ENCODE data around the gene MATCAP1.
A peak's percentile ranks its signal among the peaks of the same experiment; 100 is the strongest.

The MATCAP1 gene

GRCh38 chr16:67183627-67184452 is at the start of gene MATCAP1:
MATCAP1 (minus strand) TSS chr16:67183963; CDS start chr16:67180610, 3,353 bp downstream.
- peak; percentile 94 for DNase-seq

GRCh38 chr16:67230809-67231660 is 47.3 kb upstream of the MATCAP1 start:
- no peak for DNase-seq

- no peak for DNase-seq
These were observed 46.4 kb upstream of the MATCAP1 start for GRCh38 chr16:67229906-67230808.

- DNase-seq = no peak
These were observed 45.1 kb upstream of the MATCAP1 start for GRCh38 chr16:67228905-67229304.

DNA sequence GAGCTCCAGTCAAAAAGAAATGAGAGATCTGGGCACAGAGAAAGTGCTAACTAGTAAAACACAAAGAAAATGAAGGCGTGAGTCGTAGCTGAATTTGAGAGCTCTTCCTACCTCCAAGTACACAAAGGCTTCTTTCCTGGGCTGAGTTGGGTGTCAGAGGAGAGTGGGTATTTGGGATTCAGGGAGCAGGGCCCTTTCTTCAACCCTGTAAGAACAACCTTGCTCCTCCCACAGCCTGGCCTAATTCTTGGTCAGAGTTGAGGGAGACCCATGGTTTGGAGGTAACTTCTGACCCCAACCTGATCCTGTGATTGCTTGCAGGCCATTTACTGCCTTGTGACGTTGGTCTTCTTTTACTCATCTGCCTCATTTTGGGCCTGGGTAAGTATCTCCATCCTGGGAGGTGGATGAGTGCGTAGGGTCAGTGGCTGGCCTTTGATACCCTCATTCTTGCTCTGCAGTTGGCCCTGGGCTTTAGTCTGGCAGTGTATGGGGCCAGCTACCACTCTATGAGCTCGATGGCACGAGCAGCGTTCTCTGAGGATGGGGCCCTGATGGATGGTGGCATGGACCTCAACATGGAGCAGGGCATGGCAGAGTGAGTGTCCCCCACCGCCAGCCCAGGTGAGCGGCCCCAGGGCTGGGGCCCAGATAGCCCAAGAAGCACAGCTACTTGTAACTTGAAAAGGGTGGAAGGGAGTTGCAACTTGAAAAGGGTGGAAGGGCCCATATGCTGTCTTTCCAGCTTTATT is 44.4 kb upstream of the MATCAP1 start:
- no peak for DNase-seq

- no peak for DNase-seq
These were observed 43.8 kb upstream of the MATCAP1 start for GRCh38 chr16:67227567-67227921.

GRCh38 chr16:67226804-67227566 is 43.2 kb upstream of the MATCAP1 start, which contains the start of gene TMEM208:
TMEM208 (plus strand) TSS chr16:67227130; CDS start chr16:67227219, 89 bp downstream.
- DNase-seq = peak; percentile 99

- no peak for DNase-seq
These were observed 42.6 kb upstream of the MATCAP1 start for GRCh38 chr16:67226295-67226803.

GRCh38 chr16:67223992-67224391 is 40.2 kb upstream of the MATCAP1 start:
- no peak for DNase-seq

GRCh38 chr16:67216612-67217490 is 33.1 kb upstream of the MATCAP1 start:
- no peak for DNase-seq

DNA sequence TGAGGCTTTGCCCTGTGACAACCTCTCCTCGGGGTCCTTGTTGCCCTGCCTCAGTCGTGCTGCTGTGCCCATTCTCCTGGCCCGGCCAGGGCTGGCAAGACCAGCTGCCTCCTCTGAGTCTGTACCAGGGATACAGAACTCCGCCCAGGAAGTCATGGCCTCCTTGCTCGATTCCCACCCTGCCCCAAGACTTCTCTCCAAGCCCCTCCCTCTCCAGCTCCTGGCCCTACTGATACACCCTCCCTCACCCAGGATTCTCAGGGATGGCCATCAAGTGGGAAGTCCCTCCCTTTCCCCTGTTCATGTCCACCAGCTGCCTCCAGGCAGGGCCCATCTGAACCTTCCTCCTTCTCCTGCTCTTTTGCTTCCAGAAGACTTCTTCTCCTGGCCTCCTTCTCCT is 31.9 kb upstream of the MATCAP1 start:
- no peak for DNase-seq

GRCh38 chr16:67213197-67214019 is 29.6 kb upstream of the MATCAP1 start:
- DNase-seq = no peak

GRCh38 chr16:67212766-67213165 is 29.0 kb upstream of the MATCAP1 start:
- no peak for DNase-seq

DNA sequence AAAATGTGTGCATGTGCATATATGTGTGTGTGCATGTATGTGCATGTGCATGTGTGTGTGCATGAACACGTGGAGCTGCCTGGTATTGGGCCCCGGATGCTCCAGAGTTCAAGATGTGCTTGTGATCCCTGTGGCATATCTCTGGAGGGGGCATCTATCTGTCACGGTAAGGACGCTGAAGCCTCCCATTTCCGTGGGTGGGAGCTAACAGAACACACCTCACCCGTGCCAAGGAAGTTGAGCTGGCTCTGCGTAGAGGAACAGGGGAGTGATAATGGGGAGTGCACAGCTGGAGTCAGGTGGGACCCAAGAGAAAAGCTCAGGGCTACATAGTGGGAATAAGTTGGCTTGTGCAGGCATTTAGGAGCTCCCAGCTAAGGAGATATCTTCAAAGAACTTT is 27.9 kb upstream of the MATCAP1 start:
- DNase-seq = no peak

DNA sequence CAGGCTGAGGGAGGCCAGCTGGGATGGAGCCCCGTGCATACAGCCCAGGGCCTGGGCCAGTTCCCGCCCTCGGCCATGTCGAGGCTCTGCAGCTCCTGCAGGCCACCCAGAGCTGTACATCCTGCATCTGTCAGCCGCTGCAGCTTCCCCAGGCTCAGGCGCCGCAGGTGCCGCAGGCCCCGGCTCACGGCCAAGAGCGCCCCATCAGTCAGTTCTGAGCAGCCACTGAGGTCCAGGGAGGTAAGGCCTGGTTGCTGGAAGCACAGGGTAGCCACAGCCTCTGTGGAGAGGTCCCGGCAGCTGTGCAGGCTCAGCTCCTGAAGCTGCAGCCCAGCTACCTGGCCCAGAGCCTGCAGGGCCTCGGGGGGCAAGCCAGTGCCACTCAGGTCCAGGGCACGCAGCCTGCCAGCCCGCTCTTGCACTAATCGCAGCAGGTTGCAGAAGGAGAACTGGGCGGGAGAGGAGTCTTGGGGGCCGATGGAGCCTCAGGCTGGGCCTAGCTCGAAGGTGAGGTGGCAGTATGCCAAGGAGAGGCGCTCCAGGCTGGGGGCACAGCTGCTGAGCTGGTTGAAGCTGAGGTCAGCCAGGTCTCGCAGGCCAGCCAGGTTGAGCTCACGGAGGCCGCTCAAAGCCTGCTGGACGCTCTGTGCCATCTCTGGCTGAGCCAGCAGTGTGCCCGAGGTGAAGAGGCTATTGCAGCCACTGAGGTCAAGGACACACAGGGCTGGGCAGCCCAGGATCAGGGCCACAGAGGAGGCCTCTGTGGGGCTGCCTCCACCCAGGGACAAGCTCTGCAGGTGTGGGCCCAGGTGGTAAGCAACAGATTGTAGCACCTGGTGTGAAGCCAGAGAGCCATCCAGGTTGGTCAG is 26.5 kb upstream of the MATCAP1 start:
- no peak for DNase-seq

DNA sequence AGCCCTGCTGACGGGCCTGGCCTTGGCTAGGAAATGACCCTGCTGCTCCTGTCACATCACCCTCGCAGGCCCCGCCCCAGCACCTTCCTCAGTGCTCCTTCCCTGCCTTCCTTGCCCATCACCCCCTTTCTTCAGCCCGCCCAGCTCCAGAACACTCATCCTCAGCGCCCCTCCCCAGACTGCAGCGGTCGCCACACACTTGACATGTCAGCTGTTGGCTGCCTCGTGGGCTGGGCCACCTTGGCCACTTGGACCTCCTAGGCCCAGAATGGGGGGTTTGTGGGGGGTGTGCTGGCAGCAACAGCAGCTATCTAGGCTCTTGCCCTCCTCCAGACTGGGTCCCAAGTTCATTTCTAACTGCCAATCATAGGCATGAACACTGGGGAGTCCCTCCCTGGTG is 25.8 kb upstream of the MATCAP1 start:
- no peak for DNase-seq

DNA sequence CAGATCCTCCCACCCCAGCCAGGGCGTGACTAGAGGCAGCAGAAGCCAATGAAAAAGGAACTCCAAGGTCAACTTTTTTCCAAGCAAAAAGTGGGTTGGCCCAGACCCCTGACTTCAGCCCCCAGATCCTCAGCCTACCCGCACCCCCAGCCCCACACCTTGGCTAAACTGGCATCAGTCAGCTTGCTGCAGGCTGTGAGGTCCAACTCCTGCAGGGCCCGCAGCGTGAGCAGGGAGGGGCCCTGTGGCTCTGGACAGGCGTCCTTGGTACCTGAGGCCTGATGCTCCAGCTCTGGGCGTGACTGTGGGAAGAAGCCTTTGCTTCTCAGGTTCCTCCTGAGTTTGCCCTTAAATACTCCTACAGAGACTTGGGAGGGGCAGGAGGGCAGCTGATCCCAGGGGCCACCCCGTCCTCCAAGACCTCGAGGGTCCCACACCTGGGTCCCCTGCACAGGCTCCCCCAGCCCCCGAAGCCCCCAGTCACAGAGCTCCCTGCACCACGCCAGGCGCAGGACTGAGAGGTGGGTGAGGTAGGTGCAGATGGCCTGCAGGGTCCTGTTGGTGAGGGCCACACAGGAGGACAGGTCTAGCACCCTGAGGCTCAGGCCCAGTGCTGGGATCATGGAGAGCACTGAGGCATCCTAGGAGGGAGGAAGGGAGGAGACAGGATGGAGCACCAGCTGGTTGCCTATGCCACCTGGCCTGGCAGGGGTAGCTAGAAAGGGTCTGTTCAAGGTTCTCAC is 24.6 kb upstream of the MATCAP1 start:
- DNase-seq = no peak
